GM12878 (cell line): ENCODE results near the gene PKMYT1. TPM values are rescaled to one million over a fixed set of nuclear protein-coding genes. Genes with fewer than 3 reads are reported as not detected.

Experiments used
- ATAC-seq: fragments of 200-7000 bp; cut with Tn5 transposase; 3 replicates; pipeline ENCODE4 v1.9.1; 2020; ENCODE audit warnings: mild to moderate bottlenecking, moderate library complexity
- BruUV-seq: library from RNA; stranded (reverse); fragments of 400-500 nt; replicated peaks from 2 replicates; lab custom pipeline; 2021; lab: Mats Ljungman, UMichigan
- CTCF ChIA-PET: fragments of 300-600 bp; sonication (Branson Sonifier 250); formaldehyde crosslinking; extraction: SDS; loops from one replicate; lab custom pipeline; 2021; ENCODE audit warnings: inconsistent platforms; lab: Yijun Ruan, JAX
- POLR2A ChIA-PET: fragments of 350-600 bp; formaldehyde crosslinking; extraction: SDS; loops from one replicate; lab custom pipeline; 2021; ENCODE audit warnings: inconsistent platforms; lab: Charles Lee
- RAD21 ChIA-PET: fragments of 300-600 bp; sonication (Branson Sonifier 250); formaldehyde crosslinking; loops from one replicate; lab custom pipeline; 2023; ENCODE audit warnings: antibody characterized with exemption; ENCODE audit not compliant: unreplicated experiment; lab: Charles Lee
- SMC1A ChIA-PET: fragments of 300-600 bp; sonication (Branson Sonifier 250); formaldehyde crosslinking; loops from one replicate; lab custom pipeline; 2023; ENCODE audit not compliant: unreplicated experiment, uncharacterized antibody; lab: Charles Lee
- DNase-seq: peaks from one replicate; pipeline ENCODE4 v3.0.0-alpha.2; 2011; ENCODE audit warnings: low read depth, low spot score
- FAIRE-seq: peaks from 3 replicates; lab custom pipeline; 2011; peaks lifted over from hg19 to GRCh38; lab: Jason Lieb, UNC
- H2AFZ ChIP-seq: 2 replicates; pipeline ENCODE4 v1.6.0; 2011; ENCODE audit warnings: low read depth, low read length, control low read depth; ENCODE audit not compliant: control insufficient read depth
- H3K27ac ChIP-seq: 2 replicates; pipeline ENCODE4 v1.5.1; 2011; ENCODE audit warnings: control low read depth; ENCODE audit not compliant: control insufficient read depth, insufficient read depth
- H3K27me3 ChIP-seq, 2 experiments: replicated peaks in 1 of 2; 2 replicates each; pipeline versions ENCODE4 v1.6.0 to v1.6.1; 2011; ENCODE audit warnings: low read length in 1 of 2; ENCODE audit not compliant: control insufficient read depth in 2 of 2, insufficient read depth in 2 of 2
- H3K36me3 ChIP-seq, 2 experiments: 2 replicates each; pipeline ENCODE4 v1.5.1; 2011; ENCODE audit warnings: low read length in 1 of 2; ENCODE audit not compliant: control insufficient read depth in 2 of 2, insufficient read depth in 2 of 2
- H3K4me1 ChIP-seq: 2 replicates; pipeline ENCODE4 v1.6.1; 2011; ENCODE audit warnings: mild to moderate bottlenecking, low read length, moderate library complexity, mixed read lengths; ENCODE audit not compliant: control insufficient read depth, insufficient read depth
- H3K4me2 ChIP-seq: 2 replicates; pipeline ENCODE4 v1.6.0; 2011; ENCODE audit warnings: control low read depth; ENCODE audit not compliant: control insufficient read depth, insufficient read depth
- H3K4me3 ChIP-seq: fragments of 200-600 bp; sonication (generic); 2 replicates; pipeline ENCODE4 v1.5.1; 2016
- H3K79me2 ChIP-seq: 2 replicates; pipeline ENCODE4 v1.6.0; 2011; ENCODE audit warnings: low read length; ENCODE audit not compliant: control insufficient read depth, insufficient read depth
- H3K9ac ChIP-seq: 2 replicates; pipeline ENCODE4 v1.8.0; 2011; ENCODE audit warnings: low read length, control low read depth, mixed read lengths; ENCODE audit not compliant: control insufficient read depth, insufficient read depth
- H3K9me3 ChIP-seq: replicated peaks from 3 replicates; pipeline ENCODE4 v1.5.1; 2011; ENCODE audit warnings: mild to moderate bottlenecking, low read length; ENCODE audit not compliant: control insufficient read depth, insufficient read depth
- H4K20me1 ChIP-seq: 2 replicates; pipeline ENCODE4 v1.6.0; 2011; ENCODE audit not compliant: control insufficient read depth, insufficient read depth
- CHD1 ChIP-seq: IDR thresholded peaks from 2 replicates; pipeline ENCODE4 v1.6.1; 2012; ENCODE audit warnings: low read depth, low read length, improper control_type of control experiment
- ESRRA ChIP-seq: IDR thresholded peaks from 2 replicates; pipeline ENCODE4 v1.6.1; 2012; ENCODE audit warnings: mild to moderate bottlenecking, low read length, improper control_type of control experiment
- GATAD2B ChIP-seq: fragments of 450-650 bp; conservative IDR thresholded peaks from 2 replicates; pipeline ENCODE4 v1.6.1; 2017; ENCODE audit warnings: low read depth, mild to moderate bottlenecking, moderate library complexity
- NBN ChIP-seq: fragments of 450-650 bp; IDR thresholded peaks from 2 replicates; pipeline ENCODE4 v1.6.1; 2016
- PML ChIP-seq: IDR thresholded peaks from 2 replicates; pipeline ENCODE4 v1.6.1; 2012; ENCODE audit warnings: low read length, inconsistent platforms
- RB1 ChIP-seq: fragments of 450-650 bp; formaldehyde crosslinking; IDR thresholded peaks from 2 replicates; pipeline ENCODE4 v1.6.1; 2017; ENCODE audit warnings: mild to moderate bottlenecking, borderline replicate concordance
- SIX5 ChIP-seq: IDR thresholded peaks from 2 replicates; pipeline ENCODE4 v1.6.1; 2011; ENCODE audit warnings: mild to moderate bottlenecking, low read depth, low read length, moderate library complexity; ENCODE audit not compliant: severe bottlenecking
- SMAD5 ChIP-seq: IDR thresholded peaks from 2 replicates; pipeline ENCODE4 v1.6.1; 2016; ENCODE audit warnings: antibody characterized with exemption, low read depth
- SREBF2 ChIP-seq: IDR thresholded peaks from 2 replicates; pipeline ENCODE4 v1.6.1; 2012; ENCODE audit warnings: mild to moderate bottlenecking, low read length
- STAT3 ChIP-seq: IDR thresholded peaks from 2 replicates; pipeline ENCODE4 v1.6.1; 2011; ENCODE audit warnings: low read depth, low read length, improper control_type of control experiment
- USF2 ChIP-seq: IDR thresholded peaks from 2 replicates; pipeline ENCODE4 v1.6.1; 2011; ENCODE audit warnings: low read depth, low read length, improper control_type of control experiment, borderline replicate concordance
- ZNF24 ChIP-seq: fragments of 450-650 bp; IDR thresholded peaks from 2 replicates; pipeline ENCODE4 v1.6.1; 2017; ENCODE audit warnings: antibody characterized with exemption, mild to moderate bottlenecking
- ZNF687 ChIP-seq: fragments of 450-650 bp; IDR thresholded peaks from 2 replicates; pipeline ENCODE4 v1.6.1; 2017; ENCODE audit warnings: mild to moderate bottlenecking, moderate library complexity
- WGBS: methylation state at CpG from one replicate; pipeline ENCODE4 v1.1.6; 2016; ENCODE audit warnings: low lambda C conversion rate; ENCODE audit not compliant: insufficient replicate concordance, insufficient coverage; ENCODE audit errors: missing lambda C conversion rate; 5-methylcytosine and 5-hydroxymethylcytosine counted together
- in situ Hi-C: fragments of 300-500 bp; cut with MboI; formaldehyde crosslinking; loops from 9 replicates; pipeline ENCODE4 v1.14.3; 2018; ENCODE audit warnings: mixed read lengths
- intact Hi-C: fragments of 100-400 bp; cut with micrococcal nuclease; formaldehyde crosslinking; loops from one replicate; pipeline ENCODE4 v1.14.2; 2022; ENCODE audit not compliant: unreplicated experiment
- polyA plus RNA-seq, 11 experiments: library from polyadenylated mRNA; depleted of rRNA in 4 of 11; unstranded in 6 of 11; stranded (reverse) in 5 of 11; fragments of >200 nt; fragmentation: Nextera tagmentation in 4 of 11; fragmentation: Illumina TruSeq in 1 of 11; extraction: Ambion mirVana in 4 of 11; extraction: Trizol in 1 of 11; gene quantifications; 1 replicate in 1 of 11; 2 replicates in 10 of 11; pipeline versions ENCODE4 v1.2.1 to v1.2.3, GENCODE V29; 2011 to 2016; ENCODE audit warnings: inconsistent platforms in 2 of 11, missing spikeins in 2 of 11, low read depth in 1 of 11
- total RNA-seq, 4 experiments: library from RNA; depleted of rRNA in 3 of 4; stranded (reverse); fragments of >200 nt in 3 of 4; fragmentation: Illumina TruSeq in 1 of 4; extraction: Trizol in 1 of 4; gene quantifications; 2 replicates each; pipeline versions ENCODE4 v1.2.1 to v1.2.3, GENCODE V29; 2013 to 2021

PKMYT1 gene
- total and polyA plus RNA-seq, 10 of the 15 experiments (the other 5 are each of a cell fraction or from before 2014, with no cell fraction given): 4.6 to 101 (median 29.9) TPM

GRCh38 chr16:2999929-3000328, 19.7 kb upstream of the PKMYT1 start:
- SMC1A ChIA-PET: no interaction called here
- POLR2A ChIA-PET: no interaction called here
- WGBS: 33% methylated on average over 6 of the region's 6 CpGs
- Histone ChIP-seq H2AFZ (no peak overlapping the region), H3K27me3 (peaks cover 0 to 8% of the 10 kb centered on the region in 2 experiments; a peak in 3 of 4 replicates), H3K4me3 (no peak overlapping the region), H3K27ac (no peak overlapping the region), H3K36me3 (no peaks in the 10 kb centered on the region), H3K79me2 (no peaks in the 10 kb centered on the region), H4K20me1 (no peaks in the 10 kb centered on the region), H3K9ac (no peak overlapping the region), H3K4me1 (no peaks in the 10 kb centered on the region), H3K9me3 (no peaks in the 10 kb centered on the region)
- BruUV-seq: no TSS peak
- no peak for DNase-seq
- CTCF ChIA-PET: interaction anchor here (1.1 to 11.3 kb wide), 2 partner anchors 27 to 129 kb away, joined by 3 to 421 read pairs; partner anchors contain the start of genes CLDN6, HCFC1R1, THOC6 and TNFRSF12A
- ATAC-seq: no peak
- no peak for FAIRE-seq
- intact Hi-C loops (no loop called here), in situ Hi-C loops (no loop called here)
- RAD21 ChIA-PET: interaction anchor here (0.6 to 2.0 kb wide), 2 partner anchors 28 to 278 kb away, joined by 3 to 9 read pairs; no protein-coding TSS in a partner anchor
- no peak for TF ChIP-seq USF2
- TF ChIP-seq ESRRA: no peak
- TF ChIP-seq GATAD2B: no peak
- no peak for TF ChIP-seq SREBF2
- no peak for TF ChIP-seq STAT3
- no peak for TF ChIP-seq NBN
- no peak for TF ChIP-seq CHD1
- TF ChIP-seq RB1: no peak
- TF ChIP-seq ZNF24: no peak
- no peak for TF ChIP-seq ZNF687
- TF ChIP-seq PML: no peak
- TF ChIP-seq SMAD5: no peak
- no peak for TF ChIP-seq SIX5
- TF ChIP-seq, all 136 proteins: peak for 0
- H3K4me2 ChIP-seq: no peak overlapping the region
